IPS-NIHi7 (cell line): ENCODE results near the gene MYO1D.
"Not testable (repeated sequence)": the region's sequence is repeated elsewhere in the genome, so short reads cannot be mapped to it uniquely, and the experiment has no call there.

Source experiments
- DNase-seq: peaks from one replicate; pipeline ENCODE4 v3.0.0; 2012; ENCODE audit warnings: mixed read lengths; ENCODE audit errors: extremely low spot score

Gene MYO1D

DNA sequence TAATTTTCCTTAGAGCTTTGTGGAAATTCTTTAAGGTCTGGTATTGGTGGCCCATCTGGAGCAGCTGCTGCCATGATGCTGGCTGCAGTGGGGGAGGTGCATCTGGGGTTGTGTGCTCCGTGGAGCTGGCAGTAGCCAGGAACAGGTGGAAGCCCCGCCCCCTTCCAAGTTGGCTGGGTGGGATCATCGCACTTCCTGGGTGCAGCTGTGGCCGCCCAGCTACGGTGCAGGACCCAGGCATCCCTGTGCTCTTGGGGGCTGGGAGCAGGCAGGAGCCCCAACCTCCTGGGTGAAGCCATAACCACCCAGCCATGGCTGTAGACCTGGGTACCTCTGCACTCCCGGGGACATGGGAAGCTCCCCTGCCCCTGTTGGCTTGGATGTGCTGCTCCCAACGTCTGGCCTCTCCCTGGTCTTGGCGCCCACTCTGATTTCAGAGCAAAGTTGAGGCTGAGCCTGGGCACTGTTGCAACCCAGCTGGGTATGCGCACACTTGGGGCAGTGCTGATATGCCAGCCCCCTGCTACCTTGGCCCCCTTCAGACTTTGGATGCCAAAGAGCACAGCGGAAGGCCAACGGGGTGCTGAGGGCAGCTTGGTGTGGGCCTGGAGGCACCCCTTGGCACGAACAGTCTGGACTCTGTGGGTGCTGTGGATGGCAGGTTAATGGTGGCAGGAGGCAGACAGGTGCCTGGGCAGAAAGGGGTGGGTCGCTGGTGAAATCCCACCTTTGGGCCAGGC, 145.2 kb downstream of the MYO1D start:
- no peak for DNase-seq

DNA sequence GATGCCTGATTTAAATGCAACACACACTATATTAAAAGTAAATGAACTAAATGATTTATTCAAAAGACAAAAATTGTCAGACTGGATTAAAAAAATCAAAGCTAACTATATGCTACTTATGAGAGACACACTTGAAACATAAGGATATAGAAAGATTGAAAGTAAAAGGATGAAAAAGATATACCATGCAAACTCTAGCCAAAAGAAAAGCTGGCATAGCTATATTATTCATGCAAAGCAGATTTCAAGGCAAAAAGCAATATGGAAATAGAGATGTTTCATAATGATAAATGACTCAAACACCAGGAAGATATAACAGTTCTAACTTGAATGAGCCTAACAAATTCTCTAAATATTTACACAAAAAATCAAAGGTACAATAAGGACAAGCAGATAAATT, 149.2 kb downstream of the MYO1D start:
- no peak for DNase-seq

DNA sequence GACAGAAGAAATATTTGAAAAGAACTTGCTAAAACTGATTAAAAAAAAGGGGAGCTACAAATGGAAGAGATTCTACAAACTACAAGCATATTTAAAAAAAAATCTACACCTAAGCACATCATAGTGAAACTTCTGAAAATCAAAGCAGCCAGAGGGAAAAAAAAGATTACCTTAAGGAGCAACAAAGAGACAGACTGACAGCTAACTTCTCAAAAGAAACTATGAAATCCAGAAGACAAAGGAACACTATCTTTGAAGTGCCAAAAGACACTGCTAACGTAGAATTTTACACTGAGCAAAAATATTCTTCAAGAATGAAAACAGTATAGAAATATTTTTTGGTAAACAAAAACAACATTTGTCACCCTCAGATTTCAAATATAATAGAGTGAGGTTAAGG, 151.2 kb downstream of the MYO1D start:
- DNase-seq = no peak

DNA sequence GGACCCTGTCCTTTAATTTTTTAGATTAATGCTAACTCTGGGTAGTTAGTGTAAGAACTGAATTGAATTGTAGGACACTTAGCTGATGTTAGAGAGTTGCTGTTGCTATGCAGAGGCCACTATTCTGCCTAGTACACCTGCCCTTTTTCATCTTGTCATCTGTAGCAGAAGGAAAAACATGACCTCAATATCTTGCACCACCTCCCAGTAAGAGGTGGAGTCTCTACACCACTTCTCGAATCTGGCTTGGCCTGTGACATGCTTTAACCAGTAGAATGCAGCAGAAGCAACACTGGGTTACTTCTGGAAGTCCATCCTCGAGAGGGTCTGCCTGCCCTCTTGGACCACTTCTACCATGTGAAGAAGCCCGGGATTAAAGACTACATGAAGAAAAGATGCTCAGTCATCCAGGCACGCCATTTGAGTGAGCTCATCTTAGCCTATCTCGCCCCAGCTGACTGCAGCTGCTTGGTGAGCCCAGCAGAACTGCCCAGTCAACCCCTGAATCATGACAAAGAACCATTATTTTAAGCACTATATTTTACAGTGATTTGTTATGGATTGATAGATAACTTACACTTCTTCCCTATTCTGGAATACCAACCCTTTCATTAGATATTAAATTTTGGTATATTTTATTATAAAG, 153.5 kb downstream of the MYO1D start:
- DNase-seq = no peak

DNA sequence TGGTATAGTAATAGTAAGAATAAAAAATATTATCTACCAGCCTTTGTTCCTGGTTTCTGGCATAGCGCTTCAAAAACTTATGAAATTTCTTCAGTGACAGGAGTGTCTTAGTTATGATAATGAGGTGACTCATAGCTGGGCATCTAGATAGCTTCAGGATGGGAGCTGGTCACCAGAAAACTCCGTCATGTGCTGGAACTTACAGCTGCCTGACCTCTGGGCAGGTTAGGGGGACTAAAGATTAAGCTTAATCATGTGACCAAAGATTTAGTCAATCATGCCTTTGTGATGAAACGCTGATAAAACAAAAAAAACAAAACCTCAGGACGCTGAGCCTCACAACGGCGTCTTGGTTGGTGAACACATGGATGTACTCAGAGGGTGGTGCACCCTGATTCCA, 154.2 kb downstream of the MYO1D start:
- no peak for DNase-seq

DNA sequence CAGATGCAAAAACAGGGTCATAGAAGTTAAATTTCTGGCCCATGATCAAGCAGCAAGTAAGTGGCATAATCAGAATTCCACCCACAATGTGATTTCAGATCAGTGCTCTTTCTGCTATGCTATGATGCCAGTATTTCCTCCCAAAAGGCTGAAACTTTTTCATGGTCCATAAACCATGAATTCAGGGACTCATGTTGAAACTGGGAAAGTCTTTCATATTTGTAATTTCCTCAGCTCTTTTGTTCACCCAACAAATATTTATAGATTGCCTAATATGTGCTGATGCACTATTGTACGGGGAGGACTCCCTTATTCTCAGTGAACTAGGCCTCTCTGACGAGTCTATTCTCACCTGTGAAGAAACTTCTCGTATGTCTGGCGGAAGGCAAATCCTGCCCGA, 156.3 kb downstream of the MYO1D start:
- no peak for DNase-seq

DNA sequence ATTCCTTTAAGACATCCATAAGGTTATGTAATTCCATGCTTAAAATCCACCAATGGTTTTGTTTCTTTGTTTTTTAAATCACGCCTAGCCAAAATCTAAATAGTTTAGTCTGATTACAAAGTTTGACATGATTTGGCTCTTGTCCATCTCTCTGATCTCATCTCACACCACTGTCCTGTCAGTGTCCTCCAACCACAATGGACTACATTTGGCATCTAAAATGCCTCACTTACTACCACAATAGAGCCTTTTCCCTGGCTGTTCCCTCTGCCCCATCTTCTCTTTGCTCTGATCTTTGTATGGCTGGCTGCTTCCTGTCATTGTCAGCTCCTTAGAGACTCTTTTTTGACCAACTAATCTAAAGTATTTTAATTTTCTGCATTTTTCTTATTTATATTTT, 157.2 kb downstream of the MYO1D start:
- no peak for DNase-seq

DNA sequence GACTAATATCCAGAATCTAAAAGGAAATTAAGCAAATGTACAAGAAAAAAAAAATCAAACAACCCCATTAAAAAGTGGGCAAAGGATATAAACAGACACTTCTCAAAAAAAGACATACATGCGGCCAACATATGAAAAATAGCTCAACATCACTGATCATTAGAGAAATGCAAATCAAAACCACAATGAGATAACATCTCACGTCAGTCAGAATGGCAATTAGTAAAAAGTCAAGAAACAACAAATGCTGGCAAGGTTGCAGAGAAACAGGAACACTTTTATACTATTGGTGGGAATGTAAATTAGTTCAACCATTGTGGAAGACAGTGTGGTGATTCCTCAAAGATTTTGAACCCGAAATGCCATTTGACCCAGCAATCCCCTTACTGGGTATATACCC, 162.0 kb downstream of the MYO1D start:
- not testable (repeated sequence) for DNase-seq

DNA sequence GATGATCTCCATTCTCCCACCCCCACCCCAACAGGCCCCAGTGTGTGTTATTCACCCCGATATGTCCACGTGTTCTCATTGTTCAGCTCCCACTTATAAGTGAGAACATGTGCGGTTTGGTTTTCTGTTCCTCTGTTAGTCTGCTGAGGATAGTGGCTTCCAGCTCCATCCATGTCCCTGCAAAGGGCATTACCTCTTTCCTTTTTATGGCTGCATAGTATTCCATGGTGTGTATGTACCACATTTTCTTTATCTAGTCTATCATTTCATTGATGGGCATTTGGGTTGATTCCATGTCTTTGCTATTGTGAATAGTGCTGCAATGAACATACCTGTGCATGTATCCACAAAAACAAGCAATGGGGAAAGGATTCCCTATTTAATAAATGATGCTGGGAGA, 162.7 kb downstream of the MYO1D start:
- DNase-seq = not testable (repeated sequence)

DNA sequence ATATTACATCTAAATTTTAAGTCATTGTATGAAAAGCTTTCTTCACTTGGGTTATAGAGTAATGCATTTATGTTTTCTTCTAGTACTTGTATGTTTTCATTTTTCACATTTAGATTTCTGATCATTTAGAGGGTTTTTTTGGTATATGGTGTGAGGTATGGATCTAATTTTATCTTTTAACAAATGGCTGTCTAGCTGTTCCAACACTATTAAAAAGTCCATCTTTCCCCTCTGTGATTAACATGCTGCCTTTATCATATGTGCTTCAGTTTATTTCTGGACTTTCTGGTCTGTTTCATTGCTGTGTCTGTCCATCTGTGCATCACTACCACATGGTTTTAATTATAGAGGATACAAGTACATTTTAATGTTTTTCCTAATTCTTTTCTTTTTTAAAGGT, 163.8 kb downstream of the MYO1D start:
- no peak for DNase-seq

DNA sequence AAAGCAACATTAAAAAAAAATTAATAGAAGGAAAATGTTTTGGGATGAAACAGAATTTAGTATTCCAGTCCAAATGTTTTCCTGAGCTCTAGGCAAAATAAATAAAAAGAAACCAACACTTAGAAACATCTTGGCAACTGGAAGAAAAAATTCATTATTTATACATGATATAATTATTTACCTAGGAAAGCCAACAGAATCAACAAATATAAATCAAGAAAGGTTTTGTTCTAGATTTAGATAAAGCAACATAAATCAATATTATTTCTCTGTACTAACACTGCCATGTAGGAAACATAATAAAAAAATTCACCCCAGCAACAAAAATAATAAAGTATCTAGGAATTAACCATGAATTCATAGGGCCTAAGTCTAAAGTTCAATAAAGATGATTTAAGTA, 167.4 kb downstream of the MYO1D start:
- DNase-seq = no peak

DNA sequence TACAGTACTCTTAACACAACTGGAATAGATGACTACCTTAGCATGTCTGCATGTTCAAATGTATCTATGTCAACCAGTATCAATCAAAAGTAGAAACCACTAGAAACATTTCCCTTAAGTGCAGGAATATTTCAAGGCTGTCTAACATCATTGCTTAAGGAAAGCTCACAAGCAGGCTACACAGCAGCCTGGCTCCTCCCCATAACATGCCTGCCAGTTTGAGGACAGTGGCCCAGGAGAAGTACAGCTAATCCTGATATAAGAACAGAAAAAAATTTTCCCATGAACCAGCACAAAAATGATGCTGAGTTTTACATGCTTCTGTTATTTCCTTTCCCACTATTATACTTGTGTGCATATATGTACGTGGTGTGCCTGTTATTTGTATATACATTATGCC, 175.1 kb downstream of the MYO1D start:
- DNase-seq = no peak

DNA sequence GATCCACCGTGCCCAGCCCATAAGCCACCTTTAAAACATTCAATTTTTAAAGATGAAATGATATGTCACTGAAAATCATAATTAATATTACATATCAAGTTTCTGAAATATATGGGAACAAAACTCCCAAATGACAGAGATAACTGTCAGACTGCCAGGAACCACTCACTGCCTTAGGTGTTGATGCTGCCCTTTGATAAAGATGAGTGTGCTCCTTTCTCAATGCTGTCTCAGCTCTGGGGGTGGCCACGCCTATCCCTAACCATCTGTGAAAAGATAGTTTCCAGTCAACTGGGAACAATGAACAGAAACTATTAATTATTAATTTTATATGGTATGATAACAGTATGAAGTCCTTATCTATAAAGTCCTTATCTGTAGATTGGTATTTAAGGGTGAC, 177.7 kb downstream of the MYO1D start:
- no peak for DNase-seq

DNA sequence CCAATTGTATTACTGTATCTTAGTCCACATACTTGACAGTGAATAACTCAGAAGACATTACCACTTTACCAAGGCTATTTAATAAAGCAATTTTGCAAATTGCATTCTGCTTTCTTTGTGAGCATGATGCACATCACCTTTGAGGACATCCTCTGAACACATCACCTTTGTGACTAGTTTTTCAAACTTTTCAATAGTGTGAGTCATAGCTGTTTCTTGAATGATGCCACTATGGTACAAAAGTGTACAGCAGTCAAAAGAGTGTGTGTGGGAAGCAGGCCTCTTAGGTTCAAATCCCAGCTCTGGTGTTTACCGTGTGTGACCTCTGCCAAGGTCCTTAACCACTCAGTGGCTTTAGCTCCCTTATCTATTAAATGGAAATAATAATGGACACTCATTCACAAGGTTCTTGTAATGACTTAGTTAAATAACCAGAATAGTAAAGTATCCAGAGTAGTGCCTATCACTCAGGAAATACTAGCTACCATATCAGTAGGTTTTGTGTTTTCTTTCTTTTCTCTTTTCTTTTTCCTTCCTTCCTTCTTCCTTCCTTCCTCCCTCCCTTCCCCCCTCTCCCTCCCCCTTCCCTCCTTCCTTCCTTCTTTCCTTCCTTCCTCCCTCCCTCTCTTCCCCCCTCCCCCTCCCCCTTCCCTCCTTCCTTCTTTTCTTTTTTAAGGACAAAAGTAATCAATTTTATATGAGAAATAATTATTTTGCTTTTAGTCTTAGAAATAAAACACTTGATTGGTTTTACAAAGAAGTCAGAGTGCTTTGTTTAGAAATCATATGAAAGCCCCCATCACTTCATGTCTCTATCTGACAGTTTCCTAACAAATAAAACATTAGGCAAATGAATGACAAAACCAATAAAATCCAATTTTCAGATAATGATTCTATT, 178.9 kb downstream of the MYO1D start:
- DNase-seq = no peak

DNA sequence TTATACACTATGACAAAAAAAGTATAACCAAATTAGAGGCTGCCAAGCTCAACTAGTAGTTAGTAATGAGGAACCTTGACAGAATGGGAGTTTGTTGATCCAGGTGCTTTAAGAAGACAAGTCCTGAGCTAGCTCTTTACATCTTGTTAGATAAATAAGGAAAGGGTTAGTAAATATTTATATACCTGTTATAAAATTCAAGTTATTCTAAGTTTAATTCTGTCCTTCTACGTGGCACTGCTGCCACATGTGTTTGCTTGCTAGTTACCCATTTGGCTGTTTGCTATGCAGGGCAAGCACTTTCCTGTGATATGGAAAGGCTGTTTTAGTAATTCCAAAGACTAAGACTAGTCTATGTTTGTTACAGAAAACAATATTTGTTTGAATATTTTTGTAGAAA, 180.5 kb downstream of the MYO1D start:
- no peak for DNase-seq

DNA sequence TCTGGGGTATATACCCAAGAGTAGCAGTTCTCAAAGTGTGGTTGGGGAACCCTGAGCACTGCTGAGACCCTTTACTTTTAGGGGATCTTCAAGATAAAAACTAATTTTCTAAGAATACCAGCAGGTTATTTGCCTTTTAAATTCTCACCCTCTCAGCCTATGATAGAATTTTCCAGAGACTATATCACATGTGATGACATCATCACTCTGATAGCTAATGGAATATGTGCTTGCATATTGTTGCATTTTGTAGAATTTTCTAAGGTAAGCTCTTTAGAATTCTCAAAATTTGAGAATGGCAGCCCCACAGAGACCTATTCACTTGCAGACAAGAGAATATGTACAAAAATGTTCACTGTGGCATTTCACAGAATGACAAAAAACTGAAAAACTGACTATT, 181.1 kb downstream of the MYO1D start:
- DNase-seq = no peak

DNA sequence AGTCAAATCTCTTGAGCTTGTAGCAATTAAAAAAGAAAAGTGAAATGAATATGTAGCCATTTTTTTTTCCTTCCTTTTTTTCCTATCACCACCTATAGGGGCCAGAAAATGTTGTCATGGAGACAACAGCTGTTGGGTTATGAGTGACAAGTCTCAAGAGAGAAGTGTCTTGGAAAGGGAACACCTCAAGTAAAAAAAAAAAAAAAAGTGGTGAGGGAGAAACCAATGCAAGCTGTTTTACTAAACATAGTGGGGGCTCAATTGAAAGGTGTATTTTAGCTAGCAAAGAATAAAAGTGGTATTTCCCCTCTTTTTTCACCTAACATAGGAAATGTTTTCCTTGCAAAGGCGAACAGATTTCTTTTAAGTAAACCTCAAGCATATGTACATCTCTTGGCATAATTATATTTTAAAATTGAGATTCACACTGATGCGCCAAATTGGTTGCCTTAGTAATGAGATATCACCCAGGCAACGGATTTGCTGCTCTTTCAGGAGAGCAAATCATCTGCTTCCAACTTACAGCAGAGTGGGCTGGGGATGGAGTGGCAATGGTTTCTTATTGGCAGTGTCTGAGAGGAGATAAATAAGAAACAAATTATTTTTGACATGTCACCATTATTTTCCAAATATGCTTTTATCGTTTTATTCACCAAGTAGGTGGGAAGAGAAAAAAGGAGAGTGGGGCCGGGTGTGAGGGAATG, 183.6 kb downstream of the MYO1D start:
- DNase-seq = no peak

DNA sequence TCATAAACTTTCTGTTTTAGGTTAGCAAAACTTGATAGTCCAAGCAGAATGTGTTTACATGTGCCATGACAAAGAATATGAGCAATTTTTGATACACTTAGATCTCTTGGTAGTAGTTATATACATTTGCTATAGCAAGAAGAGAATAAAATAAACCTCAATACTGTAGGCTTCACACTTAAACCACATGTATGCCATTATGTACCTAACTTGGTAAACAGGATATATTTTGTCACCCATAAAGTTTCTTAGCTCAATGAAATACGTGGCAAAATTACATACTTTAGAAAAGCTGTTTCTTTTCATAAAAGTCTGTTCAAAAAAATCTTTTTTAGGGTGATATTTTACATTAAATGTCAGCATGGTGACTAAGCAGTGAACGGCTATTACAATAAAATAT, 184.7 kb downstream of the MYO1D start:
- no peak for DNase-seq

DNA sequence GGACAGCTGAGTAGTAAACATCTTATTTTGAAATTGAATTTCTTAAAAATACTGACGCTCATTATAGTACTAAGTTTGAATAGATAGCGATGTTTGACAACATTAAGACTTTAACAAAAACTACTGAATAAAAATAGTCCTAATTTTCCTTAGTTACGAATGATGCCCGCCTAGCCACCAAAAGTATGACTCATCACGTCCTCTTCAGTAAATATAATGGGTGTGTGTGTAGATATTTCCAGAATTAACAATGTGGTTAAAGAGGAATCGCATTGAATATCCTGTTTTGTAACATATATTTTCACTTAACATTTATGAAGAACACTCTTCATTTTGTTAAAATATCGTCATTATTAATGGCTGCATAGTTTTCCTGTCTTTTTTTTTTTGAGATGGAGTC, 187.6 kb downstream of the MYO1D start:
- no peak for DNase-seq

DNA sequence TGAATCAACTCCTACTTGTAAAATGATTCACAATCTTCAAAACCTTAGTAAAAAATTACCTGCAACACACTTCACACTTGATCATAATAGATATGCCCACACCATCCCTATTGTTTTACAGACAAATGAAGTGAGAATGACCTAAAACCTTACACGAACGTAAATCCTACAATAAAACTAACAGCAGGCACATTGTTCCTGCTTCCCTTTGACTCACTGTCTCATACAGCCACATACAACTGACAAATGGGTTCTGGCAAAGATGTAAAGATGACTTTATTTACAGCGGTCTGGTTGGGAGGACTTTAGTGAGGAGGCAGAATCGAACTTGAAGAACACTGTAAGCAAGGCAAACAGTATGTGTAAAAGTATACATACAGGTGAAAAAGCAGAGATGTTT, 188.7 kb downstream of the MYO1D start:
- no peak for DNase-seq

DNA sequence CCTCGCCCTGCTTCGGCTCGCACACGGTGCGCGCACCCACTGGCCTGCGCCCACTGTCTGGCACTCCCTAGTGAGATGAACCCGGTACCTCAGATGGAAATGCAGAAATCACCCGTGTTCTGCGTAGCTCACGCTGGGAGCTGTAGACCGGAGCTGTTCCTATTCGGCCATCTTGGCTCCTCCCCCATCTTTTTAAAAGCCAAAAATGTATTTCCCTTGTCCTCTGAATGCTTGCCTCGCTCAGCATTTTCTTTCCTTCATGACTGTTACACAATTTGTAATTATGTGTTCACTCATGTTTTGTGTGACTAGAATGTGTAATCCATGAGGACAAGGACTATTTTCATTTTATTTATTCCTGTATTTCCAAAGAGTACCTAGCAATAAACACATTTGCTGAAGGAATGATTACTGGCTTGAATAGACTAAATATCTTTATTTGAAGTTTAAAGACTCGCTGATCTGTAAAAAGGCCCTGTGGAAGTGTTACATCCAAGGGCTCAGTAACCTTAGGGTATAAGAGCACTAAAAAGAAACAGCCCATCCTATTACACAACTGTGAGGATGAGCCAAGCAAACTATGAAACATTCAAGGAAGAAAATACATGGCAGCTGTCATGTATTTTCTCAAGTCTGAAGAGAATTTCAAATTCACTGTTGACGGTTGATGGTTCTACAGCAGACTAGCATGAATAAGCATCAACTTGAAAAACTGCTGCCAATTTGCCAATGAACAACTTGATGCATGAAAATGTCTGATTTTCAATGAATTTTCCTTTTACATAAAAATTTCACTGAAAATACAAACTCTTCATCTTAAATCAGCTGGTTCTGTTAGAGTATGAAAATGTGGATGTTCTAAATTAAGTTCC, 192.6 kb downstream of the MYO1D start:
- DNase-seq = no peak
